Hepatocyte (in vitro differentiated cells): Measurements from ENCODE around the gene WDR70. TPM values are rescaled to one million over a fixed set of nuclear protein-coding genes. Genes with fewer than 3 reads are reported as not detected.

Experiments used
- DNase-seq: peaks from one replicate; pipeline ENCODE4 v3.0.0-alpha.2; 2016; ENCODE audit warnings: low spot score
- H2AFZ ChIP-seq: fragments of 200-600 bp; sonication (generic); 2 replicates; pipeline ENCODE4 v1.6.0; 2016; ENCODE audit warnings: antibody characterized with exemption, mild to moderate bottlenecking
- H3K27ac ChIP-seq: fragments of 200-600 bp; sonication (generic); 2 replicates; pipeline ENCODE4 v1.5.1; 2016; ENCODE audit warnings: mild to moderate bottlenecking
- H3K27me3 ChIP-seq: fragments of 200-600 bp; sonication (generic); 2 replicates; pipeline ENCODE4 v1.6.1; 2016
- H3K36me3 ChIP-seq: fragments of 200-600 bp; sonication (generic); replicated peaks from 2 replicates; pipeline ENCODE4 v1.5.1; 2016; ENCODE audit warnings: low read depth; ENCODE audit not compliant: insufficient read depth
- H3K4me1 ChIP-seq: fragments of 200-600 bp; sonication (generic); 2 replicates; pipeline ENCODE4 v1.5.1; 2016; ENCODE audit warnings: mild to moderate bottlenecking, moderate library complexity; ENCODE audit not compliant: insufficient read depth
- H3K4me2 ChIP-seq: fragments of 200-600 bp; sonication (generic); 2 replicates; pipeline ENCODE4 v1.6.0; 2016
- H3K4me3 ChIP-seq: fragments of 200-600 bp; sonication (generic); 2 replicates; pipeline ENCODE4 v1.5.1; 2016; ENCODE audit warnings: mild to moderate bottlenecking
- H3K79me2 ChIP-seq: fragments of 200-600 bp; sonication (generic); 2 replicates; pipeline ENCODE4 v1.6.0; 2017; ENCODE audit warnings: mild to moderate bottlenecking
- H3K9me2 ChIP-seq: fragments of 200-600 bp; sonication (generic); replicated peaks from 2 replicates; pipeline ENCODE4 v1.6.0; 2017; ENCODE audit warnings: mild to moderate bottlenecking; ENCODE audit not compliant: insufficient read depth
- H3K9me3 ChIP-seq: fragments of 200-600 bp; sonication (generic); 2 replicates; pipeline ENCODE4 v1.5.1; 2016; ENCODE audit warnings: low read depth, mild to moderate bottlenecking
- H4K20me1 ChIP-seq: fragments of 200-600 bp; sonication (generic); 2 replicates; pipeline ENCODE4 v1.6.0; 2016; ENCODE audit warnings: mild to moderate bottlenecking; ENCODE audit not compliant: insufficient read depth, poor library complexity, severe bottlenecking
- CTCF ChIP-seq: fragments of 200-600 bp; sonication (generic); IDR thresholded peaks from 2 replicates; pipeline ENCODE4 v1.5.1; 2016; ENCODE audit warnings: antibody characterized with exemption, mild to moderate bottlenecking; ENCODE audit not compliant: poor library complexity
- EZH2 ChIP-seq: fragments of 200-600 bp; sonication (generic); IDR thresholded peaks from 2 replicates; pipeline ENCODE4 v1.6.1; 2016; ENCODE audit warnings: antibody characterized with exemption, mild to moderate bottlenecking, borderline replicate concordance
- EZH2phosphoT487 ChIP-seq: fragments of 200-600 bp; sonication (generic); IDR thresholded peaks from one replicate; pipeline ENCODE4 v1.6.1; 2018; ENCODE audit warnings: antibody characterized with exemption, mild to moderate bottlenecking, low read depth, moderate library complexity; ENCODE audit not compliant: unreplicated experiment, severe bottlenecking
- WGBS: methylation state at CpG from one replicate; pipeline ENCODE4 v1.1.6; 2016; ENCODE audit warnings: low lambda C conversion rate; ENCODE audit errors: missing lambda C conversion rate; 5-methylcytosine and 5-hydroxymethylcytosine counted together
- polyA plus RNA-seq: library from polyadenylated mRNA; unstranded; fragments of >200 nt; fragmentation: Nextera tagmentation; extraction: Ambion mirVana; gene quantifications from 2 replicates; pipeline ENCODE4 v1.2.1, GENCODE V29; 2016
- total RNA-seq: library from RNA; depleted of rRNA; stranded (reverse); fragments of >200 nt; gene quantifications from 2 replicates; pipeline ENCODE4 v1.2.3, GENCODE V29; 2014

WDR70 gene
- total and polyA plus RNA-seq, 2 experiments from 2014 or later: 22.3 to 37.0 TPM

DNA sequence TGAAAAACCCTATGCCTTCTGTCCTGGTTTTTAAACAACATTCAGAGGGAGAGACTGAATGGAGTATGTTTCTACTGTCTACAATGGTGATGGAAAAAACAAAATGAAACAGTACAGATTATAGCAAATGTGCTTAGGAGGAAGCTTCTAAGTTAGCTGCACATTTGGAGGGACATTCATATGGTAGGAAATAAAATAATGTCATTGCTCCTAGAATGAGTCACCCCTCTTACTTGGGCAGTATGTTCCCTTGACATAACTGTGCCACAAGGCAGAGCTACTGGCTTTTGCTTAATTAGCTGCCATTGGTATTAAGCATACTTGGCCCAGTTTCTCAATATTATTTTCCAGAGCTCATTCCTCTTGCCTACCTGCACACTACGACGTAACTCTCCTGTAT, 331.8 kb downstream of the WDR70 start:
- no peaks in the 10 kb centered on the region for H4K20me1 ChIP-seq
- H3K9me2 ChIP-seq: no peaks in the 10 kb centered on the region
- no peaks in the 10 kb centered on the region for H3K9me3 ChIP-seq
- no peaks in the 10 kb centered on the region for H3K79me2 ChIP-seq
- DNase-seq: no peak
- H3K27ac ChIP-seq: no peak overlapping the region
- no peak overlapping the region for H2AFZ ChIP-seq
- no peaks in the 10 kb centered on the region for H3K27me3 ChIP-seq
- WGBS: 87% methylated on average over 2 of the region's 2 CpGs
- peaks cover 4% of the 10 kb centered on the region for H3K4me1 ChIP-seq
- H3K36me3 ChIP-seq: no peaks in the 10 kb centered on the region
- TF ChIP-seq EZH2phosphoT487 (no peak), CTCF (no peak), EZH2 (no peak)
- H3K4me2 ChIP-seq: no peak overlapping the region
- H3K4me3 ChIP-seq: no peak overlapping the region

DNA sequence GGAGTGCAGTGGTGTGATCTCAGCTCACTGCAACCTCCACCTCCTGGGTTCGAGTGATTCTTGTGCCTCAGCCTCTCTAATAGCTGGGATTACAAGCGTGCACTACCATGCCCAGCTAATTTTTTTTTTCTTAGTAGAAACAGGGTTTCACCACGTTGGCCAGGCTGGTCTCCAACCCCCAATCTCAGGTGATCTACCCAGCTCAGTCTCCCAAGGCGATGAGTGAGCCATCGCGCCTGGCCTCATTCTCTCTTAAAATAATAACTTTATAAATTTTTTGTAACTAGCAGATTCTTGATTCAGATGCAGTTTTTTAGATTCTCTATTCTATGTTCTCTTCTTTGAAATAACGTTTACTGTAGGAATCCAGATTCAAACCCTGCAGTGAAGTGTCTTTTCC, 333.6 kb downstream of the WDR70 start:
- no peaks in the 10 kb centered on the region for H4K20me1 ChIP-seq
- peaks cover 14% of the 10 kb centered on the region for H3K4me1 ChIP-seq
- no peaks in the 10 kb centered on the region for H3K36me3 ChIP-seq
- no peak overlapping the region for H3K4me2 ChIP-seq
- DNase-seq: no peak
- 88% methylated on average over 7 of the region's 7 CpGs for WGBS
- no peaks in the 10 kb centered on the region for H3K9me2 ChIP-seq
- H3K9me3 ChIP-seq: no peaks in the 10 kb centered on the region
- no peaks in the 10 kb centered on the region for H3K79me2 ChIP-seq
- no peak overlapping the region for H3K27ac ChIP-seq
- no peaks in the 10 kb centered on the region for H3K27me3 ChIP-seq
- H3K4me3 ChIP-seq: no peak overlapping the region
- H2AFZ ChIP-seq: no peak overlapping the region
- no peak for TF ChIP-seq CTCF
- no peak for TF ChIP-seq EZH2
- TF ChIP-seq EZH2phosphoT487: no peak

DNA sequence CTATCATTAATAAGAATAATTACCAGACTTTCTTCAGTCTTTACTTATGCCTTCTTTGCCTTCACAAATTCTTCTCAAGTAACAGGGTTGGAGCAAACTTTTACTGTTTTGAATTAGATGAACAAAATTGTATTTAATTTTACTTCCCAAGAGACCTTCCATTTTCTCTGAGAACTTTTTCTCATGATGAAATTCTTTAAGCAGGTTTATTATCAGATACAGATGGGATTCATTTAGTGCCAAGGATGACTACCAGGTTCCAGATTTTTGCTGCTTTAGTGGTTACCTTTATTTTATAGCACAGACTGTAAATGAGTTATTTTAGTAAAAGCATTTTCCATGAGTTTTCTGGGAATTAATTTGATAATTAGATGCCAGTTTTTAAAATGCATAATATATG, 335.6 kb downstream of the WDR70 start:
- TF ChIP-seq CTCF (no peak), EZH2 (no peak), EZH2phosphoT487 (no peak)
- no peak for DNase-seq
- H3K4me1 ChIP-seq: peaks cover 24% of the 10 kb centered on the region
- no peaks in the 10 kb centered on the region for H4K20me1 ChIP-seq
- no peaks in the 10 kb centered on the region for H3K27me3 ChIP-seq
- H3K27ac ChIP-seq: no peak overlapping the region
- H2AFZ ChIP-seq: no peak overlapping the region
- H3K4me3 ChIP-seq: no peak overlapping the region
- no peaks in the 10 kb centered on the region for H3K9me2 ChIP-seq
- H3K36me3 ChIP-seq: no peaks in the 10 kb centered on the region
- no peak overlapping the region for H3K4me2 ChIP-seq
- no peaks in the 10 kb centered on the region for H3K79me2 ChIP-seq
- H3K9me3 ChIP-seq: no peaks in the 10 kb centered on the region

- no peak for DNase-seq
- Histone ChIP-seq H3K27me3 (no peaks in the 10 kb centered on the region), H3K4me2 (no peak overlapping the region), H4K20me1 (no peaks in the 10 kb centered on the region), H2AFZ (no peak overlapping the region), H3K4me3 (no peak overlapping the region), H3K9me2 (no peaks in the 10 kb centered on the region), H3K4me1 (peaks cover 24% of the 10 kb centered on the region), H3K36me3 (no peaks in the 10 kb centered on the region), H3K27ac (no peak overlapping the region), H3K79me2 (no peaks in the 10 kb centered on the region), H3K9me3 (no peaks in the 10 kb centered on the region)
- TF ChIP-seq EZH2phosphoT487: no peak
- TF ChIP-seq CTCF: no peak
- TF ChIP-seq EZH2: no peak
These were observed 336.2 kb downstream of the WDR70 start for GRCh38 chr5:37715361-37715760.
